PFSK-1 (cell line): ENCODE results near the gene ADPRM.

Experiments
- FOXP2 ChIP-seq: optimal IDR thresholded peaks from 2 replicates; pipeline ENCODE3; 2011; ENCODE audit warnings: borderline replicate concordance, control low read depth, inconsistent platforms; ENCODE audit not compliant: insufficient read depth; ENCODE audit errors: extremely low read length, extremely low read depth
- POLR2AphosphoS5 ChIP-seq: IDR thresholded peaks from 2 replicates; pipeline ENCODE4 v1.6.1; 2012; ENCODE audit warnings: low read depth, mild to moderate bottlenecking, control low read depth, low read length, moderate library complexity
- SIN3A ChIP-seq: IDR thresholded peaks from 2 replicates; pipeline ENCODE4 v1.6.1; 2012; ENCODE audit warnings: mild to moderate bottlenecking, low read length, moderate library complexity, borderline replicate concordance; ENCODE audit not compliant: insufficient read depth
- TAF1 ChIP-seq: IDR thresholded peaks from 2 replicates; pipeline ENCODE4 v1.6.1; 2012; ENCODE audit warnings: low read length, control low read depth, borderline replicate concordance; ENCODE audit not compliant: insufficient read depth
- TF ChIP-seq, protein P1 (sequence below), 2 experiments: IDR thresholded peaks; 2 replicates each; pipeline versions ENCODE4 v1.6.1 to v1.8.0; 2011 to 2012; ENCODE audit warnings: low read depth in 2 of 2, low read length in 2 of 2, control low read depth in 1 of 2, inconsistent platforms in 1 of 2, mild to moderate bottlenecking in 1 of 2, moderate library complexity in 1 of 2; ENCODE audit not compliant: insufficient read depth in 1 of 2

Gene ADPRM

GRCh38 chr17:10733666-10734065 is 36.3 kb downstream of the ADPRM start:
- TF ChIP-seq POLR2AphosphoS5, result no peak

- TF ChIP-seq TAF1 (no peak), POLR2AphosphoS5 (no peak), FOXP2 (no peak), SIN3A (no peak)
- TF ChIP-seq, protein P1, sequence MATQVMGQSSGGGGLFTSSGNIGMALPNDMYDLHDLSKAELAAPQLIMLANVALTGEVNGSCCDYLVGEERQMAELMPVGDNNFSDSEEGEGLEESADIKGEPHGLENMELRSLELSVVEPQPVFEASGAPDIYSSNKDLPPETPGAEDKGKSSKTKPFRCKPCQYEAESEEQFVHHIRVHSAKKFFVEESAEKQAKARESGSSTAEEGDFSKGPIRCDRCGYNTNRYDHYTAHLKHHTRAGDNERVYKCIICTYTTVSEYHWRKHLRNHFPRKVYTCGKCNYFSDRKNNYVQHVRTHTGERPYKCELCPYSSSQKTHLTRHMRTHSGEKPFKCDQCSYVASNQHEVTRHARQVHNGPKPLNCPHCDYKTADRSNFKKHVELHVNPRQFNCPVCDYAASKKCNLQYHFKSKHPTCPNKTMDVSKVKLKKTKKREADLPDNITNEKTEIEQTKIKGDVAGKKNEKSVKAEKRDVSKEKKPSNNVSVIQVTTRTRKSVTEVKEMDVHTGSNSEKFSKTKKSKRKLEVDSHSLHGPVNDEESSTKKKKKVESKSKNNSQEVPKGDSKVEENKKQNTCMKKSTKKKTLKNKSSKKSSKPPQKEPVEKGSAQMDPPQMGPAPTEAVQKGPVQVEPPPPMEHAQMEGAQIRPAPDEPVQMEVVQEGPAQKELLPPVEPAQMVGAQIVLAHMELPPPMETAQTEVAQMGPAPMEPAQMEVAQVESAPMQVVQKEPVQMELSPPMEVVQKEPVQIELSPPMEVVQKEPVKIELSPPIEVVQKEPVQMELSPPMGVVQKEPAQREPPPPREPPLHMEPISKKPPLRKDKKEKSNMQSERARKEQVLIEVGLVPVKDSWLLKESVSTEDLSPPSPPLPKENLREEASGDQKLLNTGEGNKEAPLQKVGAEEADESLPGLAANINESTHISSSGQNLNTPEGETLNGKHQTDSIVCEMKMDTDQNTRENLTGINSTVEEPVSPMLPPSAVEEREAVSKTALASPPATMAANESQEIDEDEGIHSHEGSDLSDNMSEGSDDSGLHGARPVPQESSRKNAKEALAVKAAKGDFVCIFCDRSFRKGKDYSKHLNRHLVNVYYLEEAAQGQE (IDR thresholded peaks at IDR 0.05; ENCODE audit: insufficient read depth in 1 of 2, low read depth in 2 of 2, low read length in 2 of 2), result no peak
These were observed 37.9 kb downstream of the ADPRM start for GRCh38 chr17:10735251-10735650.

- TF ChIP-seq SIN3A, result no peak
- TF ChIP-seq POLR2AphosphoS5, result no peak
- TF ChIP-seq FOXP2, result no peak
- TF ChIP-seq, protein P1 (IDR thresholded peaks at IDR 0.05; ENCODE audit: insufficient read depth in 1 of 2, low read depth in 2 of 2, low read length in 2 of 2), result no peak
- TF ChIP-seq TAF1, result no peak
These were observed 38.4 kb downstream of the ADPRM start for GRCh38 chr17:10735821-10736220.

GRCh38 chr17:10737168-10737622 is 39.8 kb downstream of the ADPRM start:
- no peak for TF ChIP-seq SIN3A
- no peak for TF ChIP-seq POLR2AphosphoS5
- no peak for TF ChIP-seq FOXP2
- TF ChIP-seq TAF1, result no peak
- TF ChIP-seq, protein P1 (IDR thresholded peaks at IDR 0.05; ENCODE audit: insufficient read depth in 1 of 2, low read depth in 2 of 2, low read length in 2 of 2), result no peak

- TF ChIP-seq TAF1 (no peak), POLR2AphosphoS5 (no peak), FOXP2 (no peak), SIN3A (no peak)
- TF ChIP-seq, protein P1 (IDR thresholded peaks at IDR 0.05; ENCODE audit: insufficient read depth in 1 of 2, low read depth in 2 of 2, low read length in 2 of 2), result no peak
These were observed 40.3 kb downstream of the ADPRM start for GRCh38 chr17:10737736-10738135.
